ENCODE data around the gene MAGI3.

- TF ChIP-seq TERF1 (CRISPR knock-in tag; IDR thresholded peaks at IDR 0.05), result no peak
- TF ChIP-seq NFE2L2 (IDR thresholded peaks at IDR 0.05; ENCODE audit: low read length), result no peak
- TF ChIP-seq GPN1 (CRISPR knock-in tag; IDR thresholded peaks at IDR 0.05; ENCODE audit: borderline replicate concordance), result no peak
- no peak for TF ChIP-seq AFF4 (CRISPR knock-in tag; IDR thresholded peaks at IDR 0.05)
- no peak for TF ChIP-seq BCL6 (CRISPR knock-in tag; IDR thresholded peaks at IDR 0.05)
- TF ChIP-seq ELF4 (CRISPR knock-in tag; IDR thresholded peaks at IDR 0.05; ENCODE audit: borderline replicate concordance), result no peak
- TF ChIP-seq ZKSCAN1 (IDR thresholded peaks at IDR 0.05; ENCODE audit: low read length), result no peak
- TF ChIP-seq MED1 (CRISPR knock-in tag; IDR thresholded peaks at IDR 0.05), result no peak
- no peak for TF ChIP-seq MYC (CRISPR knock-in tag; IDR thresholded peaks at IDR 0.05; ENCODE audit: borderline replicate concordance)
- no peak for TF ChIP-seq ATF3 (CRISPR knock-in tag; IDR thresholded peaks at IDR 0.05)
- TF ChIP-seq PATZ1 (CRISPR knock-in tag; IDR thresholded peaks at IDR 0.05), result no peak
Observed at GRCh38 chr1:113538225-113538624, 147.9 kb downstream of the MAGI3 start.
